Thyroid gland (tissue), 4 donors: ENCODE measurements around the gene ELMO1. TPM values are rescaled to one million over a fixed set of nuclear protein-coding genes. Genes with fewer than 3 reads are reported as not detected.

ENCODE experiments used
- DNase-seq, 2 donors: peaks; one replicate each; pipeline ENCODE4 v3.0.0-alpha.2; 2019
- H3K27ac ChIP-seq, 3 donors: fragments of 200-600 bp; sonication (generic); 1 replicate in 2 of 3; 2 replicates in 1 of 3; pipeline ENCODE4 v1.5.1; 2016 to 2019; ENCODE audit warnings: mild to moderate bottlenecking in 1 of 3, moderate library complexity in 1 of 3
- H3K27me3 ChIP-seq: fragments of 200-600 bp; sonication (generic); one replicate; pipeline ENCODE4 v1.5.1; 2019
- H3K36me3 ChIP-seq, 2 donors: fragments of 200-600 bp; sonication (generic); one replicate each; pipeline ENCODE4 v1.5.1; 2016 to 2019
- H3K4me1 ChIP-seq, 2 donors: fragments of 200-600 bp; sonication (generic); one replicate each; pipeline ENCODE4 v1.5.1; 2017 to 2019
- H3K4me3 ChIP-seq, 3 donors: fragments of 200-600 bp; sonication (generic); replicated peaks in 1 of 3; 1 replicate in 2 of 3; 2 replicates in 1 of 3; pipeline ENCODE4 v1.5.1; 2016; ENCODE audit warnings: mild to moderate bottlenecking in 1 of 3
- H3K9me3 ChIP-seq: fragments of 200-600 bp; sonication (generic); one replicate; pipeline ENCODE4 v1.5.1; 2017
- CTCF ChIP-seq, 6 experiments: fragments of 200-600 bp in 3 of 6; fragments of 450-650 bp in 3 of 6; sonication (generic) in 3 of 6; IDR thresholded peaks; one replicate each; pipeline ENCODE4 v1.5.1; 2016 to 2019; ENCODE audit warnings: antibody characterized with exemption in 6 of 6, mild to moderate bottlenecking in 2 of 6, inconsistent platforms in 1 of 6, moderate library complexity in 1 of 6
- POLR2A ChIP-seq, 2 donors: fragments of 450-650 bp; IDR thresholded peaks; one replicate each; pipeline ENCODE4 v1.6.1; 2017; ENCODE audit warnings: antibody characterized with exemption in 2 of 2, mild to moderate bottlenecking in 2 of 2, moderate library complexity in 1 of 2
- WGBS, 2 donors: methylation state at CpG; one replicate each; pipeline ENCODE4 v1.1.5; 2017; 5-methylcytosine and 5-hydroxymethylcytosine counted together
- intact Hi-C: fragments of 100-400 bp; cut with DNase I; formaldehyde crosslinking; loops from one replicate; pipeline ENCODE4 v1.15.1; 2023
- total RNA-seq, 4 donors: library from RNA; depleted of rRNA; stranded (reverse); fragments of >200 nt; gene quantifications; one replicate each; pipeline ENCODE4 v1.2.3, GENCODE V29; 2016

ELMO1 gene
- total RNA-seq, 4 donors from 2014 or later, result 168 to 423 (median 312) TPM

GRCh38 chr7:37390114-37390513 lies 58.5 kb downstream of the ELMO1 start:
- Histone ChIP-seq H3K9me3 (no peaks in the 10 kb centered on the region), H3K27ac (peak overlapping the region in 1 of 3 donors; percentile 37), H3K4me3 (no peak overlapping the region), H3K4me1 (peaks cover 35 to 60% of the 10 kb centered on the region in 2 donors), H3K36me3 (no peaks in the 10 kb centered on the region), H3K27me3 (no peaks in the 10 kb centered on the region)
- 80 to 86% methylated on average over 8 of the region's 8 CpGs for WGBS, 2 donors
- DNase-seq, result no peak
- intact Hi-C loops, result no loop called here
- no peak for TF ChIP-seq CTCF (IDR thresholded peaks at IDR 0.05)

DNA sequence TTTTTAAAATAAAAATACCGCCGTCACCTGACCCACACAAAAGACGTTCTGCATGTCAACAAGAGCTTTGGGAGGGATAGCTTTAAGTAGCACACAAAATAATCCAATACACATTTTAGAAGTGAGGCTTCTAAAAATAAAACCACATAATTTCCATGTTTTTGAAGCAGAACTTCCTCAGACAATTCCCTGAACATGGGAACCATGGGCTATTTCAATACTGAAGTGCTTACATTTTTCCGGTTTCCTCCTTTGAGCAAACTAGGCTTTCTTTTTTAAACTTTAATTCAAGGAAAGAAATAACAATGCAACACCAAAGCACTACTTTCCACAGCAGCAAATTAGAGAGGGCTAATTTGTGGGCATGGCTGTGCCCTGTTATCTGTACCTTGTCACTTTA lies 59.9 kb downstream of the ELMO1 start:
- Histone ChIP-seq H3K27ac (peak overlapping the region in 2 of 3 donors; percentile 37 to 38), H3K4me1 (peaks cover 35 to 51% of the 10 kb centered on the region in 2 donors), H3K27me3 (no peaks in the 10 kb centered on the region), H3K4me3 (no peak overlapping the region), H3K36me3 (no peaks in the 10 kb centered on the region), H3K9me3 (no peaks in the 10 kb centered on the region)
- WGBS, 2 donors, result 72 to 75% methylated on average over 4 of the region's 4 CpGs
- no peak for TF ChIP-seq POLR2A (IDR thresholded peaks at IDR 0.05)
- no peak for TF ChIP-seq CTCF (IDR thresholded peaks at IDR 0.05)
- no peak for DNase-seq
- intact Hi-C loops, result no loop called here

GRCh38 chr7:37385787-37386186 lies 62.9 kb downstream of the ELMO1 start:
- Histone ChIP-seq H3K27ac (peak overlapping the region in 1 of 3 donors; percentile 52), H3K4me1 (peaks cover 15 to 24% of the 10 kb centered on the region in 2 donors), H3K27me3 (no peaks in the 10 kb centered on the region), H3K4me3 (no peak overlapping the region), H3K36me3 (no peaks in the 10 kb centered on the region), H3K9me3 (no peaks in the 10 kb centered on the region)
- intact Hi-C loops, result no loop called here
- no peak for TF ChIP-seq POLR2A (IDR thresholded peaks at IDR 0.05)
- TF ChIP-seq CTCF (IDR thresholded peaks at IDR 0.05), result no peak
- WGBS, 2 donors, result 82 to 94% methylated on average over 4 to 6 of the region's 6 CpGs
- peak in 1 of 2 donors; percentile 13 for DNase-seq

GRCh38 chr7:37382546-37383088 lies 66.0 kb downstream of the ELMO1 start:
- 71 to 92% methylated on average over 1 of the region's 1 CpG for WGBS, 2 donors
- intact Hi-C loops, result no loop called here

More at GRCh38 chr7:37382546-37383088, 66.0 kb downstream of the ELMO1 start:
- Histone ChIP-seq H3K4me1 (no peaks in the 10 kb centered on the region), H3K27ac (no peak overlapping the region), H3K36me3 (no peaks in the 10 kb centered on the region), H3K9me3 (no peaks in the 10 kb centered on the region), H3K27me3 (no peaks in the 10 kb centered on the region), H3K4me3 (no peak overlapping the region)
- TF ChIP-seq POLR2A (IDR thresholded peaks at IDR 0.05) (no peak), CTCF (IDR thresholded peaks at IDR 0.05) (no peak)
- DNase-seq, result no peak
